Breast epithelium (tissue), 4 donors: Measurements from ENCODE around the gene PLD3. TPM values are rescaled to one million over a fixed set of nuclear protein-coding genes. Genes with fewer than 3 reads are reported as not detected.

Experiments used
- DNase-seq, 2 donors: peaks; one replicate each; pipeline ENCODE4 v3.0.0-alpha.2; 2019; ENCODE audit warnings: low spot score in 2 of 2
- H3K27ac ChIP-seq, 2 donors: fragments of 200-600 bp; sonication (generic) in 1 of 2; one replicate each; pipeline ENCODE4 v1.5.1; 2016 to 2019; ENCODE audit warnings: mild to moderate bottlenecking in 1 of 2
- H3K27me3 ChIP-seq, 2 donors: fragments of 200-600 bp; sonication (generic) in 1 of 2; one replicate each; pipeline versions ENCODE4 v1.5.1 to v1.6.0; 2017 to 2019; ENCODE audit warnings: control low read depth in 1 of 2, mild to moderate bottlenecking in 1 of 2
- H3K36me3 ChIP-seq: fragments of 200-600 bp; one replicate; pipeline ENCODE4 v1.5.1; 2019
- H3K4me1 ChIP-seq, 2 donors: fragments of 200-600 bp; sonication (generic); one replicate each; pipeline ENCODE4 v1.5.1; 2016 to 2019; ENCODE audit warnings: control low read depth in 1 of 2
- H3K4me3 ChIP-seq, 3 donors: fragments of 200-600 bp; sonication (generic); 1 replicate in 2 of 3; 2 replicates in 1 of 3; pipeline ENCODE4 v1.5.1; 2016 to 2019; ENCODE audit warnings: mild to moderate bottlenecking in 3 of 3, moderate library complexity in 2 of 3
- H3K9me3 ChIP-seq, 2 donors: fragments of 200-600 bp; sonication (generic) in 1 of 2; one replicate each; pipeline ENCODE4 v1.5.1; 2016 to 2019; ENCODE audit warnings: control low read depth in 1 of 2
- POLR2A ChIP-seq: fragments of 450-650 bp; IDR thresholded peaks from one replicate; pipeline ENCODE4 v1.6.1; 2016; ENCODE audit warnings: antibody characterized with exemption, mild to moderate bottlenecking, moderate library complexity
- POLR2AphosphoS5 ChIP-seq, 3 donors: sonication (generic); formaldehyde crosslinking; IDR thresholded peaks; one replicate each; pipeline ENCODE4 v1.6.1; 2017; ENCODE audit warnings: antibody characterized with exemption in 3 of 3
- intact Hi-C: fragments of 100-400 bp; cut with DNase I; formaldehyde crosslinking; loops from one replicate; pipeline ENCODE4 v1.15.1; 2023; ENCODE audit warnings: low total_unique reads
- total RNA-seq, 3 donors: library from RNA; depleted of rRNA; stranded (reverse); fragments of >200 nt; gene quantifications; one replicate each; pipeline ENCODE4 v1.1.0, GENCODE V29; 2016
- TF ChIP-seq, protein P1 (sequence below), 3 donors: fragments of 450-650 bp; IDR thresholded peaks; one replicate each; pipeline ENCODE4 v1.5.1; 2016 to 2017; ENCODE audit warnings: antibody characterized with exemption in 3 of 3, mild to moderate bottlenecking in 3 of 3, moderate library complexity in 3 of 3

The PLD3 gene
- total RNA-seq, 3 donors from 2014 or later: 165 to 473 (median 221) TPM

DNA sequence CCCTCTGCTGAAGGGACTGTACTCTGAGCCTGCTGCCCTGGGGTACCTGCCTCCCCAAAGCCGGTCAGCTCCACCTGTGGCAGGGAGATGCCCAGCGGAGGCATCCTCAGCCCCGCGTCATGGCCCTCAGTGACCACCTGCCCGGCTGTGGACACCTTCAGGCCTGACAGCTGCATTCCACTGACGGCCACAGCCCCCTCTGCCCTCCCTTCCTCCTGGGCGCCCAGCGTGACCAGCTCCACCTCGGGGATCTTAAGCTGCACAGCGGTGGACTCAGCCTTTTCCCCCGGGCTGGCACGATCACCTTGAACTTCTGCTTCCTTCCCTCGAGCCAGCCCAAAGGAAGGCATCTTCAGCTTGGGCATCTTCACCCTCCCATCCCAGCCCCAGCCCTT is 46.3 kb downstream of the PLD3 start:
- DNase-seq: no peak

DNA sequence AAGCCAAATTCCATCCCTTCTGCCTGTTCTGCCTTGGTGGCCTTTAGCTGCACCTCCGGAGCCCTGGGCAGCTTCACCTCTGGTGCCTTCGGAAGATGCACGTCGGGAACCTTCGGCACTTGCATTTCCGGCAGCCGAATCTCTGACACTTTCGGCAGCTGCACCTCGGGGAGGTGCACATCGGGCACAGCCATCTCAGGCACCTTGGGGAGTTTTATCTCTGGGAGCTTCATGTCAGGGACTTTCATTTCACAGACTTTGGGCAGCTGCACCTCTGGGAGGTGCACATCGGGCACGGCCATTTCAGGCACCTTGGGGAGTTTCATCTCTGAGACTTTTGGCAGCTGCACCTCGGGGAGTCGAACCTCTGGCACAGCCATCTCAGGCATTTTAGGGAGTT is 47.5 kb downstream of the PLD3 start:
- Histone ChIP-seq H3K4me3 (no peak overlapping the region), H3K27me3 (no peaks in the 10 kb centered on the region), H3K4me1 (peaks cover 0 to 10% of the 10 kb centered on the region in 2 donors), H3K9me3 (no peaks in the 10 kb centered on the region), H3K36me3 (no peaks in the 10 kb centered on the region), H3K27ac (no peak overlapping the region)
- intact Hi-C loops: no loop called here
- no peak for DNase-seq
- TF ChIP-seq POLR2A: no peak
- TF ChIP-seq POLR2AphosphoS5 (IDR thresholded peaks at IDR 0.05): no peak
- TF ChIP-seq, protein P1, sequence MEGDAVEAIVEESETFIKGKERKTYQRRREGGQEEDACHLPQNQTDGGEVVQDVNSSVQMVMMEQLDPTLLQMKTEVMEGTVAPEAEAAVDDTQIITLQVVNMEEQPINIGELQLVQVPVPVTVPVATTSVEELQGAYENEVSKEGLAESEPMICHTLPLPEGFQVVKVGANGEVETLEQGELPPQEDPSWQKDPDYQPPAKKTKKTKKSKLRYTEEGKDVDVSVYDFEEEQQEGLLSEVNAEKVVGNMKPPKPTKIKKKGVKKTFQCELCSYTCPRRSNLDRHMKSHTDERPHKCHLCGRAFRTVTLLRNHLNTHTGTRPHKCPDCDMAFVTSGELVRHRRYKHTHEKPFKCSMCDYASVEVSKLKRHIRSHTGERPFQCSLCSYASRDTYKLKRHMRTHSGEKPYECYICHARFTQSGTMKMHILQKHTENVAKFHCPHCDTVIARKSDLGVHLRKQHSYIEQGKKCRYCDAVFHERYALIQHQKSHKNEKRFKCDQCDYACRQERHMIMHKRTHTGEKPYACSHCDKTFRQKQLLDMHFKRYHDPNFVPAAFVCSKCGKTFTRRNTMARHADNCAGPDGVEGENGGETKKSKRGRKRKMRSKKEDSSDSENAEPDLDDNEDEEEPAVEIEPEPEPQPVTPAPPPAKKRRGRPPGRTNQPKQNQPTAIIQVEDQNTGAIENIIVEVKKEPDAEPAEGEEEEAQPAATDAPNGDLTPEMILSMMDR (IDR thresholded peaks at IDR 0.05): no peak

More for the DNA sequence above, 46.3 kb downstream of the PLD3 start:
- Histone ChIP-seq H3K4me1 (peaks cover 0 to 10% of the 10 kb centered on the region in 2 donors), H3K27ac (no peak overlapping the region), H3K27me3 (no peaks in the 10 kb centered on the region), H3K4me3 (no peak overlapping the region), H3K36me3 (no peaks in the 10 kb centered on the region), H3K9me3 (no peaks in the 10 kb centered on the region)
- TF ChIP-seq POLR2A (no peak), POLR2AphosphoS5 (IDR thresholded peaks at IDR 0.05) (no peak)
- TF ChIP-seq, protein P1 (IDR thresholded peaks at IDR 0.05): no peak
- intact Hi-C loops: no loop called here

DNA sequence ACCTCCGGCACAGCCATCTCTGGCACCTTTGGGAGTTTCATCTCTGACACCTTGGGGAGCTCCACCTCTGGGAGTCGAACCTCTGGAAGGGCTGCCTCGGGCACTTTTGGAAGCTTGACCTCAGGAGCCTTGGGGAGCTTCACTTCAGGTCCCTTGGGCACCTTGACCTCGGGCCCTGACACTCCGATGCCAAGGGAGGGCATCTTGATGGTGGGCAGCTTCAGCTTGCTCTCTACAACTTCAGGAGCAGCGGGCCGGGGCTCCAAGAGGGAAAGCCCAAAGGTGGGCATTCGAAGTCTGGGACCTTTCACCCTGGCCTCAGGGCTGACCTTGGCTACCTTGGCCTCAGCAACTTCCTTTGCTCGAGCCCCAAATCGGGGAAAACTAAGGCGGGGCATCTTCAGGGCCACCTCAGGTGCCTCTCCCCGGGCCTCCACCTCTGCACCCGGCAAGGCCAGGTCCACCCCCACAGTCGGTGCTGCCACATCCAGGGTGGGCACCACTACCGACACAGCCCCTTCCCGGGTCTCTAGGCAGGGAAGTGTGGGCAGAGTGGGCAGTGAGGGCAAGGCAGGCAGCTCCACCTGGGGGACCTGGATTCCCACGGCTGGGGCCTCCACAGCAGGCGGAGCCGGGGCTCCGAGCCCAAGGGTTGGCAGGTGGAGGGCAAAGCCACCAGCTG is 48.5 kb downstream of the PLD3 start:
- peaks cover 0 to 10% of the 10 kb centered on the region in 2 donors for H3K4me1 ChIP-seq
- H3K36me3 ChIP-seq: no peaks in the 10 kb centered on the region
- TF ChIP-seq, protein P1 (IDR thresholded peaks at IDR 0.05): no peak
- no peak for TF ChIP-seq POLR2AphosphoS5 (IDR thresholded peaks at IDR 0.05)
- TF ChIP-seq POLR2A: no peak
- DNase-seq: no peak
- H3K27ac ChIP-seq: no peak overlapping the region
- intact Hi-C loops: no loop called here
- no peak overlapping the region for H3K4me3 ChIP-seq
- H3K27me3 ChIP-seq: no peaks in the 10 kb centered on the region
- no peaks in the 10 kb centered on the region for H3K9me3 ChIP-seq

DNA sequence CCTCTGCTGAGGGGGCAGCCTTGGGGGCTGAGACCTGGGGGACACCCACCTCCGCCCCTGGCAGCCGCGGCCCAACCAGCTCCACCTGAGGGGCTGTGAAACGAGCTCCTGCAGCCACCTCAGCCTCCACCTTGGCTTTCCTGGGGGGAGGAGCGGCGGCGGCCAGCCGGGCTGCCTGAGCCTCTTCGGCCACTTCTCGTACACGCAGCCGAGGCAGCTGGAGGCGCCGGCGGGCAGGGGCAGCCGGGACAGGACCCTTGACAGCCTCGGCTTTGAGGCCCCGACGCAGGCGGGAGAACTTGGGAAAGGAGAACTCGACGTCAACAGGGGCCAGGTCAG is 49.0 kb downstream of the PLD3 start:
- TF ChIP-seq, protein P1 (IDR thresholded peaks at IDR 0.05): no peak
- TF ChIP-seq POLR2A: no peak
- no peaks in the 10 kb centered on the region for H3K36me3 ChIP-seq
- intact Hi-C loops: no loop called here
- DNase-seq: no peak
- H3K27ac ChIP-seq: no peak overlapping the region
- no peaks in the 10 kb centered on the region for H3K27me3 ChIP-seq
- H3K4me3 ChIP-seq: no peak overlapping the region
- peaks cover 0 to 9% of the 10 kb centered on the region in 2 donors for H3K4me1 ChIP-seq
- H3K9me3 ChIP-seq: no peaks in the 10 kb centered on the region

DNA sequence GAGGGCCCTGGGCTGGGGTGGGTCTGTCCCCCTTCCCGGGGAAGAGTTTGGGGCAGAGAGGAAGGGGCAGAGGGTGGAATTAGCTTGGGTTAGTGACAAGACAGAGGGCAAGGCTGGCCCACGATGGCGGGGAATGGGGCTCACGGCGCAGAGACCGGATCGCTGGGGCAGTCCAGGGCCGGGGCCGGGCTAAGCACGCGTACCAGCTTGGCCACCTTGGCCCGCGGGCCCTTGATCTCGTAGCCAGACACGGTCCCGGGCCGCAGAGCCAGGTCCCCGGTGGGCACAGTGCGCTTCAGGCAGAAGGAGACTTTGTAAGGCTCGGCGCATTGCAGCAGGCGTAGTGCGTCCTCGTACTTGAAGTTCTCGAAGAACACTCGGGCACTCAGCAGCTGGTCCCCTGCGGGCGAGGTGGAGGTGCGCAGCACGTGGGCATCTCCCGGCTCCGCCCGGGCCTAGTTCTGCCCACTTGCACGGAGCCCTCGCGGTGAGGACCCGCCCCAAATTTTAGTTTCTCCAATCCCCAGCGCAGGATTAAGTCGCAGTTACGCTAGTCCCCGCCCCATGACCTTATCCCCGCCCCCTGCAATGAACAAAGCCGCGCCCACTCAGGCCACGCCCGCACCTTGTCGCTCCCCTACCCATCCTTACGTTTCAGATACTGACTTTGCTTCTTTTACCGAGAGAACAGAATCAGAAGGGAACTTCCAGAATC is 50.1 kb downstream of the PLD3 start:
- no peaks in the 10 kb centered on the region for H3K36me3 ChIP-seq
- no peak for TF ChIP-seq POLR2A
- TF ChIP-seq POLR2AphosphoS5 (IDR thresholded peaks at IDR 0.05): no peak
- TF ChIP-seq, protein P1 (IDR thresholded peaks at IDR 0.05): no peak
- no peaks in the 10 kb centered on the region for H3K4me1 ChIP-seq
- intact Hi-C loops: no loop called here
- DNase-seq: peak; percentile 76 to 82
- H3K4me3 ChIP-seq: peak overlapping the region in 2 of 3 donors; percentile 33 to 40
- peak overlapping the region in 1 of 2 donors; percentile 25 for H3K27ac ChIP-seq
- H3K27me3 ChIP-seq: no peaks in the 10 kb centered on the region
- no peaks in the 10 kb centered on the region for H3K9me3 ChIP-seq
